GM23248 (cell line): ENCODE results near the gene COL9A3. TPM values are rescaled to one million over a fixed set of nuclear protein-coding genes. Genes with fewer than 3 reads are reported as not detected.

Experiments used
- DNase-seq: peaks from one replicate; pipeline ENCODE4 v3.0.0-alpha.2; 2015
- H2AFZ ChIP-seq: fragments of 200-600 bp; sonication (generic); 2 replicates; pipeline ENCODE4 v1.6.1; 2016; ENCODE audit warnings: antibody characterized with exemption
- H3F3A ChIP-seq: fragments of 200-600 bp; sonication (generic); 2 replicates; pipeline ENCODE4 v1.6.1; 2016; ENCODE audit warnings: mild to moderate bottlenecking, antibody characterized with exemption, mixed run types; ENCODE audit not compliant: insufficient read depth
- H3K27ac ChIP-seq: fragments of 200-600 bp; sonication (generic); 2 replicates; pipeline ENCODE4 v1.5.1; 2016; ENCODE audit warnings: mild to moderate bottlenecking
- H3K27me3 ChIP-seq: fragments of 200-600 bp; sonication (generic); replicated peaks from 2 replicates; pipeline ENCODE4 v1.6.1; 2016; ENCODE audit warnings: mild to moderate bottlenecking; ENCODE audit not compliant: insufficient read depth
- H3K36me3 ChIP-seq: fragments of 200-600 bp; sonication (generic); 2 replicates; pipeline ENCODE4 v1.6.1; 2016; ENCODE audit warnings: low read depth, mild to moderate bottlenecking
- H3K4me1 ChIP-seq: fragments of 200-600 bp; sonication (generic); 2 replicates; pipeline ENCODE4 v1.6.1; 2016; ENCODE audit warnings: mild to moderate bottlenecking; ENCODE audit not compliant: insufficient read depth
- H3K4me2 ChIP-seq: fragments of 200-600 bp; sonication (generic); one replicate; pipeline ENCODE4 v1.6.1; 2016; ENCODE audit warnings: mild to moderate bottlenecking; ENCODE audit not compliant: unreplicated experiment
- H3K4me3 ChIP-seq: fragments of 200-600 bp; sonication (generic); 2 replicates; pipeline ENCODE4 v1.5.1; 2016; ENCODE audit warnings: mild to moderate bottlenecking
- H3K79me2 ChIP-seq: fragments of 200-600 bp; sonication (generic); 2 replicates; pipeline ENCODE4 v1.6.1; 2016; ENCODE audit warnings: mild to moderate bottlenecking; ENCODE audit not compliant: insufficient read depth
- H3K9ac ChIP-seq: fragments of 200-600 bp; sonication (generic); 2 replicates; pipeline ENCODE4 v1.6.1; 2016; ENCODE audit warnings: mild to moderate bottlenecking
- H3K9me2 ChIP-seq: fragments of 200-600 bp; sonication (generic); 2 replicates; pipeline ENCODE4 v1.6.1; 2016; ENCODE audit warnings: mixed run types, mild to moderate bottlenecking, moderate library complexity; ENCODE audit not compliant: insufficient read depth
- H3K9me3 ChIP-seq: fragments of 200-600 bp; sonication (generic); one replicate; pipeline ENCODE4 v1.6.1; 2017; ENCODE audit warnings: low read depth
- H4K20me1 ChIP-seq: fragments of 200-600 bp; sonication (generic); 2 replicates; pipeline ENCODE4 v1.6.0; 2016; ENCODE audit not compliant: insufficient read depth
- EZH2 ChIP-seq: fragments of 200-600 bp; sonication (generic); IDR thresholded peaks from 2 replicates; pipeline ENCODE4 v1.6.1; 2018; ENCODE audit warnings: antibody characterized with exemption, mild to moderate bottlenecking; ENCODE audit not compliant: insufficient read depth, poor library complexity, severe bottlenecking
- EZH2phosphoT487 ChIP-seq: fragments of 200-600 bp; sonication (generic); IDR thresholded peaks from 2 replicates; pipeline ENCODE4 v1.6.1; 2018; ENCODE audit warnings: antibody characterized with exemption, moderate library complexity, mild to moderate bottlenecking, low read depth; ENCODE audit not compliant: insufficient read depth
- WGBS, 2 experiments: methylation state at CpG; one replicate each; pipeline ENCODE4 v1.1.6; 2015 to 2017; ENCODE audit warnings: low lambda C conversion rate in 2 of 2, low coverage in 1 of 2; ENCODE audit errors: missing lambda C conversion rate in 2 of 2; 5-methylcytosine and 5-hydroxymethylcytosine counted together
- in situ Hi-C: fragments of 300-500 bp; cut with MboI; formaldehyde crosslinking; loops from 2 replicates; pipeline ENCODE4 v1.15.0; 2020
- polyA plus RNA-seq: library from polyadenylated mRNA; unstranded; fragments of >200 nt; fragmentation: Nextera tagmentation; extraction: Ambion mirVana; gene quantifications from 2 replicates; pipeline ENCODE4 v1.2.1, GENCODE V29; 2016
- total RNA-seq: library from RNA; depleted of rRNA; stranded (reverse); fragments of >200 nt; shearing (Covaris generic); gene quantifications from 2 replicates; pipeline ENCODE4 v1.2.3, GENCODE V29; 2014

Gene COL9A3
- total and polyA plus RNA-seq, 2 experiments from 2014 or later: 0.25 TPM; not detected in 1

DNA sequence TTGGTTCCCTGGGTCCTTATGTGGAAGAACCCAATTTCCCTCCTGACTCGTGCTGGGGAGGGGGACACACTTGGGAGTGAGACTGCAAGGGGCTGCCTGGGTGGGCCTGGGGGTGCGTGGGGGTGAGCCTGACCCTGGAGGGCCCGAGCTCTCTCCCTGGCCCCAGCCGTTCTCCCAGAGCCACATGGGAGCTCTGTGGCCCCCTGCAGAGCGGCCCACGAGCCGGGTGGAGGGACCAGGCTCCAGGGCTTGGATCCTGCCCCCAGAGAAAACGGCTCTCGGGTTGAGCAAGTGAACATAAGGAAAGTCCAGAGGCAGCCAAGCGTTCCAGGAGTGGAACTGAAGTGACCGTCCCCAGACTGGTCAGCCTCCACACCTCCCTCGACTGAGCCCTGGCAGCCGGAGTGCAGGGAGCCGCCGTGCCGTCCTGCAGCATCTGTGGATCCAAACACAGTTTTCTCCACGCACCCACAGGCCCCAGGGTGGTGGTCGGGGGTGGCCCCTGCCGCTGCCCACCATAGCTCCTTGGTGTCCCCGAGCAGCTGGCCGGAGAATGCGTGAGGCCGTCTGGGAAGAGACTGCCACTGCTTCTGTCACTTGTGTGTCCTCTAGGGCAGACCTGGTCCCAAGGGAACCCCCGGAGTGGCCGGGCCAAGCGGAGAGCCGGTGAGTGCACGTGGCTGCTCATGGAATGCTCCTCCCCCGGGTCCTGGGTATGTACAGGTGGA lies 10.6 kb downstream of the COL9A3 start:
- Histone ChIP-seq H3K27me3 (no peaks in the 10 kb centered on the region), H4K20me1 (no peaks in the 10 kb centered on the region), H3K9me3 (no peaks in the 10 kb centered on the region), H3K79me2 (no peaks in the 10 kb centered on the region), H3K4me1 (no peaks in the 10 kb centered on the region), H3K9ac (no peak overlapping the region), H3K4me2 (no peak overlapping the region), H3K4me3 (no peak overlapping the region), H3K27ac (no peak overlapping the region), H3K9me2 (no peaks in the 10 kb centered on the region), H3K36me3 (no peaks in the 10 kb centered on the region), H3F3A (0 out of 2 replicates have a peak, but pooled peaks cover 3% of the 10 kb centered on the region), H2AFZ (no peak overlapping the region)
- DNase-seq: no peak
- in situ Hi-C loops: no loop called here
- 77 to 82% methylated on average over 24 to 29 of the region's 29 CpGs for WGBS, 2 experiments
- TF ChIP-seq EZH2phosphoT487 (no peak), EZH2 (no peak)

DNA sequence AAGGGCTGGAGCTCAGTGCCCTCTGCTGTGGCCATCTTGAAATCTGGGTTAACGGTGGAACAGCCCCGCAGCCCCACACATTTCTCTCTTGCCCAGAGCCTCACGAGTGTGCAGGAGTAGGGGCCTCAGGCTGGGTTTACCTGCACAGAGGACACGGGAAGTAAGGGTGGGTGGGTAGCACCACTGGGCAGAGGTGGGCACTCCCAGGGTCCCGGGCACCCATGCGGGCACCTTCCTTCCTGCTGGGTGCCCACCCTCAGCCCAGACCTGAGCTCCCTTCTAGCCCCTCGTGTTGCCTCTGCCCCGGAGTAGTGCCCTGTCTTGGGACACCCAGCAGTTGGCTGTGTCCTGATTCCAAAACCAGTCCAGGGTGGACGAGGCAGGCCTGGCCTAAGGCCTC lies 11.2 kb downstream of the COL9A3 start:
- Histone ChIP-seq H2AFZ (no peak overlapping the region), H3K4me2 (no peak overlapping the region), H4K20me1 (no peaks in the 10 kb centered on the region), H3F3A (0 out of 2 replicates have a peak, but pooled peaks cover under 1% of the 10 kb centered on the region), H3K27ac (no peak overlapping the region), H3K9me3 (no peaks in the 10 kb centered on the region), H3K79me2 (no peaks in the 10 kb centered on the region), H3K27me3 (no peaks in the 10 kb centered on the region), H3K9ac (no peak overlapping the region), H3K36me3 (no peaks in the 10 kb centered on the region), H3K4me3 (no peak overlapping the region), H3K4me1 (no peaks in the 10 kb centered on the region), H3K9me2 (no peaks in the 10 kb centered on the region)
- in situ Hi-C loops: no loop called here
- no peak for DNase-seq
- TF ChIP-seq EZH2 (no peak), EZH2phosphoT487 (no peak)
- WGBS, 2 experiments: 71 to 77% methylated on average over 7 to 9 of the region's 9 CpGs

DNA sequence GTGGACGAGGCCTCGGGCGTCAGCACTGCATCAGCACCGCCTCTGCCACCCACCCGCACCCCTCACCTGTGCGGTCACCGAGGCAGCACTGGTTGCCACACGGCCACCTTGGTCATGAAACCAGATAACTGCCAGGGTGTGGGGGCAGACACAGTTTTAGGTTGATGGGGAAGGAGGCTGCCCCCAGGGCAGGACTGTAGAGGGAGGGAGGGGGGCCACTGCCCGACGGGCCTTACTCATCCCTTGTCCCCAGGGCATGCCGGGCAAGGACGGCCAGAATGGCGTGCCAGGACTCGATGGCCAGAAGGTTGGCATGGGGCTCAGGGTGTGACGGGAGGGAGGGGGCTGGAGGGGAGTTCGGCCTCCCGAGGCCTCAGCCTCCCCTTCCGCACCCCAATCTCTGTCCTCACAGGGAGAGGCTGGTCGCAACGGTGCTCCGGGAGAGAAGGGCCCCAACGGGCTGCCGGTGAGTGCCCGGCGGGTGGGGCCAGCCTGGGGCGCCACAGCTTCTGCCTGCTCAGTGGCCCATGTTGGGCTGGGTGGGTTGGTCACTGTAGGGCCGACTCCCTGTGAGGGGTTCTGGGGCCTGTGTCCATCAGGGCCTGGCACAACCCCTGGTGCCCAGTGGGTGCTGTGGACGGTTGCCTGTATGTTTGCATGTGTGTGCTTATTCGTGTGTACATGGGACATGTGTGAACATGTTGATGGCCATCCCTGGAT lies 11.8 kb downstream of the COL9A3 start:
- Histone ChIP-seq H3K27ac (no peak overlapping the region), H3K4me2 (no peak overlapping the region), H3K9ac (no peak overlapping the region), H3K36me3 (no peaks in the 10 kb centered on the region), H3K4me3 (no peak overlapping the region), H3K9me2 (no peaks in the 10 kb centered on the region), H3K9me3 (no peaks in the 10 kb centered on the region), H3F3A (no peaks in the 10 kb centered on the region), H2AFZ (no peak overlapping the region), H3K27me3 (no peaks in the 10 kb centered on the region), H3K79me2 (no peaks in the 10 kb centered on the region), H3K4me1 (no peaks in the 10 kb centered on the region), H4K20me1 (no peaks in the 10 kb centered on the region)
- 75 to 84% methylated on average over 19 to 29 of the region's 29 CpGs for WGBS, 2 experiments
- in situ Hi-C loops: no loop called here
- TF ChIP-seq EZH2 (no peak), EZH2phosphoT487 (no peak)
- no peak for DNase-seq

DNA sequence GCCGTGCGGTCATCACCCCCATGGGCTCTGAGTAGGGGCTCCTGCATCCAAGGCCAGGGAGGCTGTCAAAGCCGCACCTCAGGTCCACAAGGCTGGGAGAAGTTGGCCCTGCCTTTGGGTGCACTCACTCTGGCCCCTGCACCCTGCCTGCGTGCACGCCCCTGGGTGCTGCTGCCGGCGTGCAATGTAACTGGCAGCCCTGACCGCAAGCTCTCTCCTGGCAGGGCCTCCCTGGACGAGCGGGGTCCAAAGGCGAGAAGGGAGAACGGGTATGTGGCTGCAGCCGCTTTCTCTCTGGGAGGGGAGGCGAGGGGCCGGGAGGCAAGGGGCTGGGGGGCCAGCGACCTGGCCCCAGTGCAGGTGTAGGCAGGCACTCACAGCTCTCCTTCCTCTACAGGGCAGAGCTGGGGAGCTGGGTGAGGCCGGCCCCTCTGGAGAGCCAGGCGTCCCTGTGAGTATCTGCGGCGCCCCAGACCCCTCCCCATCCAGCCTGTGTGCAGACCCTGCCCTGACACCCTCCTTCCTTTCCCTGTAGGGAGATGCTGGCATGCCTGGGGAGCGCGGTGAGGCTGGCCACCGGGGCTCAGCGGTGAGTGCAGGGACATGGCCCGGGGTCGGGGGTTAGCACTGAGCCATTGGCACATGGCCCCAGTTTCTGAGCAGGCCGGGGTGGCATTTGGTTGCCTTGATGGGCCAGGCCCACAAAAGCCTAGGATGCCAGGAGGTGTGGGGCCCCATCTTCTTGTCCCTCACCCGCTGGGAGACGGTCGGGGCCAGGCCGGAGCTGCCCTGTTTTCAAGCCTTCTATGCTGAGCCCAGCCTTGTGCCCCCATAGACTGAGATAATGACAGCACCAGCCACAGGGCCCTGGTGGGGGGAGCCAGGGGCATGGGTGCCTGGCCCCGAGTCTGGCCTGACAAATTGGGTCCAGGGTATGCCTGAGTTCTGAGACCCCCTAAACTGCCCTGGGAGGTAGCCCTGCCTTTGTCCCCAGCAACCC lies 12.7 kb downstream of the COL9A3 start:
- Histone ChIP-seq H3K4me1 (no peaks in the 10 kb centered on the region), H3K27ac (no peak overlapping the region), H3K9ac (no peak overlapping the region), H3K9me2 (no peaks in the 10 kb centered on the region), H4K20me1 (no peaks in the 10 kb centered on the region), H3K9me3 (no peaks in the 10 kb centered on the region), H3K4me3 (no peak overlapping the region), H3K36me3 (no peaks in the 10 kb centered on the region), H3K79me2 (no peaks in the 10 kb centered on the region), H2AFZ (no peak overlapping the region), H3F3A (no peaks in the 10 kb centered on the region), H3K27me3 (no peaks in the 10 kb centered on the region), H3K4me2 (no peak overlapping the region)
- no peak for TF ChIP-seq EZH2
- no peak for TF ChIP-seq EZH2phosphoT487
- in situ Hi-C loops: no loop called here
- no peak for DNase-seq
- 83% methylated on average over 25 to 32 of the region's 32 CpGs for WGBS, 2 experiments
